NOMO-1 treated with dmso at 0.1 percent for 144 hours (cell line): ENCODE measurements around the gene ELP4.
"Not testable (repeated sequence)": the region's sequence is repeated elsewhere in the genome, so short reads cannot be mapped to it uniquely, and the experiment has no call there.

Source experiments
- DNase-seq: peaks from one replicate; lab custom pipeline; 2025; ENCODE audit not compliant: unreplicated experiment; lab: John Stamatoyannopoulos, UW

Gene ELP4

DNA sequence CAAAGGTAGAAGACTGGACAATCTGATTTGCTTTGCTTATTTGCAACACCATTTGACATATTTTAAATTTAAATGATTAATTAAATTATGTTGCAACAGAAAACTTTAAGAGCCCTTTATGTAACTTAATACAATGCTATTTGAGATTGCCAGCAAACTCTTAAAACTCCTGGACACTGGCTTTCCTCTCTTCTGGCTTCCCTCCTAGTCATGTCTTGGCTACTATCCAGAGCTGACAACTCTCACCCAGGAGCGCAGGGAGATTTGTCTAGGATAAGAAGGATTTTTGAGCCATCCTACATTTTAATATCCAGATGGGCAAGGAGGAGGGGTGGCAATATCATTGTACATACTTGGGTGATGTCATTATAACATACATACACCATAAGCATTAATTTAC is 134.3 kb downstream of the ELP4 start:
- no peak for DNase-seq

DNA sequence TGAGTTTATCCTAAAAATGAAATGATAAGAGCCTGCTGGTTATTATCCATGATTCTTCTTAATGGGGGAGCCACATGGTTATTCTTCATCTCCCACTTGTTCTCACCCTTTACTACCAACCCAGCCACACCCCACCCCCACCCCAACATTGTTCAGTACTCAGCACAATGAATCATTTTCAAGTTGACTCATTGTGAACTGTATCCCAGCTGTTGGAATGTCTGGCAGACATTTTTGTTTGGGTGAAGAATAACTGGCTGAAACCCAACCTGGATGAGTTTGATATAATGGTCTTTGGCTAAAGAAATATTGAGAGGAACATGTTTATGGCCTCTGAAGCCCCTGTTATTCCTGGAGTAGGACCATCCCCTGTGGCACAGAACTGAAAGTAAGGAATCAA is 136.2 kb downstream of the ELP4 start:
- DNase-seq: no peak

DNA sequence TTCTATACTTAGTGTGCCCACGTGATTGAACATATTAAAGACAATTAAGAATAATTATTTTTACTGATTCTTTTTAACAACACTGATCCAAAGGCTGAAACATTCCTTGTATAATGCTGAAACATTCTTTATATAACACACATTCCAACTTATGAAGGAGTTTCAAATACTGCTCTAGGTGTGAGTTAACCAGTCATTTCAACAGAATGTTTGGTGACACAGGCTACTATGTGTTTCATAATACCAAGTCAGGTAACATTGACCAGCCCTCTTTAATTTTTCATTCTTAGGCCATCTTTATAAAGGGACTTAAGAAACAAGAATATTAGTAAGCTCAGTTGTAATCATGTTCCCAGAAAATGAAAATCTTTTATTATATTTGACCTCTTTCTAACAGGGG is 136.6 kb downstream of the ELP4 start:
- DNase-seq: no peak

DNA sequence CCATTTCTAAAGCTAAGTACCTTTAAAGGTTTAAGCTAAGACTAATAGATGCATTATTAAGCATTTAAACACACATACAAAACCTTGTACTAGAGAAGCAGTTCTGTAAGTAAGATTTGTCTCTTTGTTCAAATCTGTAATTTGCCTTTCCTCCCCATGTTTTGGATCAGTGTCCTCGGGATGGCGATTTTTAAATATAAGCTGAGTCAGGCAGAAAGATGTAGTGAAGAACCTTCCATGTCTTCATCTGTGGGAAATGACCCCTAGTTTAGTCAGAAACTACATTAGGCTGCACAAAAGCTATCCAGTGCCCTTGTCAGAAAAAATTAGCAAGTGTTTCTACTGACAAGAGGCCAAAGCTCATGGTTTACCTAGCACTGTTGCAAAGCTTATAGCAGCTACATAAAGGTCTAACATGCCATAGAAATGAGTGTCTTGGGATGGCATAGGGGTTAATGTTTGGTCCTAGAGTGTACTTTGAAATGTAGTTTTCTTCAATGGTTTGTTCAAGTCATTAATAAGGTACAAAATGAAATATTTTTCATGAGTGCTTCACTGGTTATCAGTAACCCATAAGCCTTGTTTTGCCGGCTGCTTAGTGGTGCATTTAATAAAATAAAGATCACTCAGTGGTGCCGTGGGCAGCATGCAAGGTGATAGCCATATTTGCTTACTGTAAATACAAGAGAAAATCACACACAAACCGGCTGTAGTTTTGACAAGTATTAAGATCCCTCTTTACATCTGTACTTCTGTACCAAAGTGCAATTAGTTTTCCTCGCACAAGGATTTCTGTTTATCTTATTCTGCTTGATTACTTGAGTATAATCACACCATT is 139.8 kb downstream of the ELP4 start:
- DNase-seq: no peak

DNA sequence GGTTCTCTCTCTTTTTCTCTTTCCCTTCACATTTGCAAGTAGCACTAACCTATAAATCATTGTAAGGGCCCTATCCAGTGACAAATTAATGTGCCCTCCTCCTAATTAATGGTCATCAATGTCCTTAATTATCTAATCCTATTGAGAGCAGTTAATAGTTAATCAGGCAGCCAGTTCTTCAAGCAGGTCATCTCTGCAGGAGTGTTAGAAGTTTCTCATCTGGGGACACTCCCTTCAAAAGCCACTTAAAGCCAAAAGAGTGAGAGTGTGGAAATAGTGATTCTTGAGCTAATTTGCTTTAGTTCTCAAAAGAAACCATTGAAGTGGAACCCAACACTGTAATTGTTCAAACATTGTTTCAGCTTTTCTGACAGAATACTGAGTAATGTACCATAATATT is 141.6 kb downstream of the ELP4 start:
- no peak for DNase-seq

DNA sequence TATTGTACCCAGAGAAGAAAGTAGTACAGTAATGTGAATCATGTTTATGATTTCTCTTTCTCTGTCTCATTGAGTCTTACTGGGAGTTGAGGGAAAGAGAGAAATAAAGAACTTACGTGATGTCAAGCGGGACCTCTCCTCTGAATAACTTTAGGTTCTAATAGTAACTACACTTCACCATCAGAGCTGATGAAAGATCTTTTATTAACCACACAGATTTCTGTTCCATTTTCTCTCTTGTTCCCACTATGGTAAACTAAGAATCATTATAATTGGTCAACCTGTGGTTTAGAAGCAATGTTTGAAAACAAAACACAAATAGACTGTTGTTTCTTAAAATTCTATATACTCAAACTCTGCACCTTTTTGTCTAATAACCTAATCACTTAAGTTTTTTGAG is 142.3 kb downstream of the ELP4 start:
- DNase-seq: no peak

DNA sequence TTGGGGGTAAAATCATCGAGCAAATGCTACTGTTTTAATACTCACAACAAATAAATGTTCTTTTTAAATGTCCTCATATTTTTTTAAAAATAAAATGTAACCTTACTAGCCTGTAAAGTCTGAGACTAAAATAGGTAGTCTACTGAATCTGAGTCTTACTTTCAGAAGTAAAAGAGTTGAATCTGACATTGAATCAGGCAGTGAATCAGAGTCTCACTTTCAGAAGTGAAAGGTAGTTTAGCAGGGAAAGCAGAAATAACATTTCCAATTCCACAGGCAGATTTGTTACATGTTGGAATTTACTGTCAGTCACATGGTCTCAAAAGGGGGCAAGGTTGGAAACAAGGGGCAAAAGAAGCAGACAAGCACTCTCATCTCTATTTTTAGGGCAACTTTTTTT is 143.0 kb downstream of the ELP4 start:
- no peak for DNase-seq

DNA sequence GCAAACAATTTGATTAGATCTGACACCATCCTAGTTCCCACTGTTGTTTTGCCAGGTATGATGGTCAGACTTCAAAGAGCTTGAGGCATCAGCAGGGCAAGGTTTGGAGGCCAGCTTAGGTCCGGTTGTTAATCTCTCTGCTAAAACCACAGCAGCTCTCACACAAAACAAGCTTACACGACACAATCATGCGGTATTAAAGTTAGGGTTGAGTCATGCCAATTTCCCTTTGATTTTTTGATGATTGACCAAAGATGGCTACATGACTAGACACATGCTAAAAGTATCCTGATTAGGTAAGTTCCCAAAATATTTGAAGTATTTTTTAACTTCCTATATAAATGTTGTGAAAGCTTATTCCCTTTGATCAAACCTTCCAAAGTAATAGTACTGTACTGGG is 145.9 kb downstream of the ELP4 start:
- no peak for DNase-seq

DNA sequence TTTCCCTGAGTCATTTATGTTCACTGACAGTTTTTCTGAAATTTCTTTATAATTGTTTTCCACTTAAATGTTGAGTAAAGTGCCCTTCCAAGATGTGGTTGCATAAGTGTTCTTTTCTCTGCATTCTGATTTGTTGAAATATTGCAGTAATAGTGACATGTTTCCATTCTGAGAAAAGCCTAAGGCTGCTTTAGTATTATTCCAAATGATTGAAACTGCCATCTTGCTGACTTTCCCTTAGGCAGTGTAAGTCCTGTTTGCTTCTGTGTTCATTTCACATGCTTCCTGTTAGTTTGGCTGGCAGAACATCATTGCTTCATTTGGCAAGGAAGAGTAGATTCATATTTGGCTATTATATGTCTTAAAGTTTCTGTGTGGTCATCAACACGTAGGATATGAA is 146.5 kb downstream of the ELP4 start:
- DNase-seq: no peak

DNA sequence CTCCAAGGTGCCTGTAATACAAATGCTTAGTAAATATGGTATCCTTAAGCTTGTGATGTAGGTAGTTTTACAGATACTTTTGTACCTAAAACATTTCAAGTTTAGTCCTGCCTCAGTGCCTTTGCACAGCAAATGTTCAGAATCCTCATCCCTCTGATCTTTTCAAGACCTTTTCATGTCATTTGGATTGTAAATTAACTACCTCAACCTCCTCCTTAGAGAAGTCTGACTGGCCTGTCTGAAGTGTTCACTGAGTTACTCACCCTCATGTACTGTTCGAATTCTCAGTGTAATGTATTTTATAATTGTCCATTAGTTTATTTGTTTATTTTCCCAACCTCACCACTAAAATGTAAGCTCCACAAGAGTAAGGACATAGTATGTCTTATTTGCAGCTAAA is 147.5 kb downstream of the ELP4 start:
- no peak for DNase-seq

DNA sequence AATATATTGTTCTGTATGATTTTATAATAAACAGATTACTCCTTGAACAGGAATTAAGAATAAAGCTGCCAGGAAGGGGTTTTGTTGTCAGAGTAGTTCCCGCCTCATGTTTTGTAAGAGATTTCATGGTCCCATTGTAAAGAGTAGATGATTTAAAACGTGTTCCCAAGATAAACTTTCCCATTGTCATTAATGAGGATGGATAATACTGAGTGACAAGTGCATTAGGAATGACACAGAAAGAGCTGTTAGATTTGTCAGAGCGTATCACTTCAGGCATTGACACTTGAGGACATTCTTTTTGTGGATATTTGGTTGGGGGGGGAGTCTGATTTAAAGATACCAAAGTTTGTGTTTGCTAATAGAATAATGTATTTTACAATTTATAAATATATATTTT is 154.6 kb downstream of the ELP4 start:
- no peak for DNase-seq

DNA sequence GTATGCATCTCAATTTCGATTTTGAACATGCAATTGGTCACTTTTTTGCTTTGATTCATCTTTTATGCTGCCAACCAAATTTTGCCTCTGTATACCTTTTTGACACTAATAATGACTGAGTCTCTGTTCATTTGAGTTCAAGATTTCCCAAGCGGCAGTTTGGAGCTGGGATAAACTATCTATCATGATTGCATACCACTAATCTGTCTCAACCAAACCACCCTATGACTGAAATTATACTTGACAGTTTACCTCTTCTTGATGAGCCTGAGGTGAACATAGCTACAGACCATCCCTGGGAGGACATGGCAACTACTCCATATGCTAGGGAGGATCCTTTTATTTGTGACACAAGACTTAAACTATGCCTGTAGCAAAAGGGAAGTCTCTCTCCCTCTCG is 155.4 kb downstream of the ELP4 start:
- no peak for DNase-seq

DNA sequence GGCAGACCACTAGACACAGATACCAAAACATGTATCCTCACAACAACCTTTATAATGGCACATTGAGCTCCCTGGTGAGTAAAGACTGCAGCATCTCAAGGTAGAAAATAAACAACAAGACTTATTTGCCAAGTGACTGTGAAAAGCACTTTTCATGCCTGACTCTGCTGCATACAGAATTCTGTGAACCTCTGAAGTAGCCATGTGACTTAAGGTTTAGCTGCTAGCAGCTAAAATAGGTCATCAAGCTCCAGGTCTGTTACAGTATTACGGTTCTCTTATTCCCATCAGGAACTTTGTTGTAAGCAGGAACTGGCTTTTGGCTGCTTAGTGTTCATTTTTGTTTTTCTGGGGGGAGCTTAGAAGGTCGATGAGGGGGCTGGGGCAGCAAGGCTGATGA is 162.1 kb downstream of the ELP4 start:
- no peak for DNase-seq

DNA sequence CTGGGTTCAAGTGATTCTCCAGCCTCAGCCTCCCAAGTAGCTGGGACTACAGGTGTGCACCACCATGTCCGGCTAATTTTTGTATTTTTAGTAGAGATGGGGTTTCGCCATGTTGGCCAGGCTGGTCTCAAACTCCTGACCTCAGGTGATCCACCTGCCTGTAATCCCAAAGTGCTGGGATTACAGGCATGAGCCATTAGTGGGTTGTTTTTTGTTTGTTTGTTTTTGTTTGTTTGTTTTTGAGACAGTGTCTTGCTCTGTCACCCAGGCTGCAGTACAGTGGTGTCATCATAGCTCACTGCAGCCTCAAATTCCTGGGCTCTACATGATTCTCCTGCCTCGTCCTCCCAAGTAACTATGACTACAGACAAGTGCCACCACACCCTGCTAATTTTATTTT is 163.5 kb downstream of the ELP4 start:
- DNase-seq: not testable (repeated sequence)

DNA sequence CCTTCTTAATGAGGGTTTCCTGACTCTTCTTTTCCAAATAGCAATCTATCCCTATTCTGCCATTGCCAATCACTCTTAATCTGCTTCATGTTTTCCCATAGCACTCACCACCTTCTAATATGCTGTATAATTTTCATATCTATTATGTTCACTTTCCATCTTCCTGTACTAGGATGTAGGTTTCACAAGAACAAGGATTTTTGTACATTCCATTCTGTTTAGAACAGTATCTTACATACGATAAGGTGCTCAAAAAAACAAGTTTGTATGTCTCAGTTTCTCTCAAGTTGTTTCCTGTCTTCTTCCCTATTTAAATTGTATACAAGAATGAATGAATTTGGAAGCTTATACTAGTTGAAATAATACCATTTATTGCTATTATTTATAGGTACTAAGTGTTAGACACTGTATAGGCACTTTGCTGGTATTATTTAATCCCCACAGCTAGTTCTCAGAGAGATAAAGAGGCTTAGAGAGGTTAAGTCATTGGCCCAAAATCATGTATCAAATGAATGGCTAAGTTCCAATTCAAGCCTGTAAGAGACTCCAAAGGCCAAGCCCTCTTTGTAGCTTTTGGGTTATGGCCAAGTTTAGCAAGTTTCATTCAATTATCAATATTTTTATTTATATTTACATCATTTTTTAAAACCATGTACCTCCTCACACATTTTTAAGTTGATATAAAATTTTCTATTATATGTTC is 166.9 kb downstream of the ELP4 start:
- no peak for DNase-seq

DNA sequence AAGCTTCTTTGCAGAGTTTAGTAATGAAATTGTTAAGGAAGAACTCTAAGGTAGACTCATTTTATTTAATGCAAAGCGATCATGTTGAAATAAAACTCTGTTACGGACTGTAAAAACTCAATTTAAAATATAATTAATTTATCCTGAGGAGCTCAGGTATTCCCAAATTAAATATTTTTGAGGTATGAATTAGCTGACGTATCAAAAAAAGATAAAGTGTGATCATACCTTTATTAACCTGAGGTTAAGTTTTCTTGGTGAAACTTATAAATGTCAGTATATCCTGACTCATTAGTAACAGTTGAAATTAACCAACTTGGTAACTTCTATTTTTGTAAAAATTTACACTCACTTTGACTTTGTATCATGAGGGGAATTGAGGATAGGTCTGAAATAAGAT is 171.2 kb downstream of the ELP4 start:
- DNase-seq: no peak

DNA sequence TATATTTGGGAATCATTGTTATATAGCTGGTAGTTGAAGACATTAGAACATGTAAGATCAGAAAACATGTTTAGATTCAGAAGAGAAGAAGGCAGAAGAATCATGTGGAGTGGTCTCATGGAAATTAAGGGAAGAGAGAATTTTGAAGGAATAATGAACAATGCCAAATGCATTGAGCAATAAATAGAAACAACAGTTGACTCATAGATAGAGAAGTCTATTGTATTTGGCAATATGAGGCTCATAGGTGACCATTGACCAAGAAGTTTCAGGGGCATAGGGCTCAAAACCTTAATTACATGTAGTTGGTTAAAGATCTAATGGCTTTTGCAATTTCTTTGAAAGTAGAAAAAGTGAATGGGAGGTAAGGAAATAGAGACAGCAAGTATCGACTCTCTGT is 177.7 kb downstream of the ELP4 start:
- DNase-seq: no peak

DNA sequence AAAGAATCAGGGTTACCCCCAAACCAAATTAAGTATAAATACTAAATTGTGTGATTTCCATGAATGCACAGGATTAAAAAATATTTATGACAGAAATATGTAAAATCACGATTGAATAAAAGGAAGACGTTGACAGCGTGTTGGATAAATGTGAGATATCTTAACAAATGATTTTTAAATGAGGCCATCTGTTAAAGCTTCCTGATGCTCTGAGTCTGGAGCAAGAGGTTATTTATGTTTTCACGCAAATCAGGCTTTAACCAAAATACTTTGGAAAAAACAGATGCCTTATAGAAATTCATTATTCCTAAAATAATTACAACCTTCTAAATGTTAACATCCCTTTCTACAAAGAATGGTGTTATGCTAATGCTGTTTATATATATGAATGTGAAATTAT is 178.3 kb downstream of the ELP4 start:
- no peak for DNase-seq

DNA sequence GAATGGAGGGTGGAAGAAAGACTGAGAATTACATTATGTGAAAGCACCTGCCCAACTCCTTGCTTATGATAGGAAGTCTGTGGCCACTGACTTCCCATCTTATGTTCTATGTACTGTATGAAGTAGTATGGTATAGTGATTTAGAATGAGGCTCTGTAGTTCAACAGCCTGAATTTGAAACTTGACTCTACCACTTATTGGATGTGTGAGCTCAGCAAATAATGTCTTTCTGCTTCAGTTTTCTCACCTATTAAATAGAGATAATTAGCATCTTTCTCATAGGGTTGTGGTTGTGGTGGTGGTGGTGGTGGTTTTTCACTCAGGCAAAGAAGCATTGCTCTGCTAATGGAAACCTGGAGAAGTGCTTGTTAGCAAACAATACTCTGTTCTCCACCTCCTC is 180.0 kb downstream of the ELP4 start:
- DNase-seq: no peak

DNA sequence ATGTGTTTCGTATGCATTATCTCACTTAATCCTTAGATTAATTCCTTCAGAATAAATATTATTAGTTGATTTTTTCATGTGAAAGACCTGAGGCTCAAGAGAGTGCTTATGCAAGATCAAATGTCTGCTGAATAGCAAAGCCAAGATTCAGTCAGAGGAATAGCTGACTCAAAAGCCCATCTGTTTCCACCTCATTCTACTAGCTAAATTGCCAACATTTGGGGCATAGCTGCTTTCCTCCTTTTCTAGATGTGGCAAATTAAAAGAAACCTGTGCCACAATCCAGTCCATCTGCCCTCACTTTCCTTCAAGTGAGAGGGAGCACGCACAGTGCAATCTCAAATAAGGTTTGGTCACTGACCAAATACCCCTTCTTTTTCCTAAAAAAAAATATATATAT is 180.5 kb downstream of the ELP4 start:
- DNase-seq: no peak

DNA sequence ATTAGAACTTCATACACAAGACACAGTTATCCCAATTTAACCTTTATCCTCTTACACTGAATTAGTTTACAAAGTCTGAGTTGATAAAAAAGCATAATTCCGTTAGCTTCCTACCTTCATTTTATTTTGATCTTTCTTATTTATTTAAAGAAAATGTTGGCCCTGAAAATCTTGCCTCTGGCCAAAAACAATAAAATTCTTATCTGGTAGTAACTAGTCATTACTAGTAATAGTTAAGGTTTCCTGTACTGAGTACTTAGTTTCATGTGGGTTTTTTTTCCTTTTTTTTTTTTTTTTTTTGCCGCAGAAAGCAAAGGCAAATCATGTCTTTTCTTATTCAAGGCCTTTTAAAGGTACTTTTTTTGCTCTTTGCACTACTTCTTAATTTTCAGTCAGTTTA is 180.9 kb downstream of the ELP4 start:
- DNase-seq: no peak

DNA sequence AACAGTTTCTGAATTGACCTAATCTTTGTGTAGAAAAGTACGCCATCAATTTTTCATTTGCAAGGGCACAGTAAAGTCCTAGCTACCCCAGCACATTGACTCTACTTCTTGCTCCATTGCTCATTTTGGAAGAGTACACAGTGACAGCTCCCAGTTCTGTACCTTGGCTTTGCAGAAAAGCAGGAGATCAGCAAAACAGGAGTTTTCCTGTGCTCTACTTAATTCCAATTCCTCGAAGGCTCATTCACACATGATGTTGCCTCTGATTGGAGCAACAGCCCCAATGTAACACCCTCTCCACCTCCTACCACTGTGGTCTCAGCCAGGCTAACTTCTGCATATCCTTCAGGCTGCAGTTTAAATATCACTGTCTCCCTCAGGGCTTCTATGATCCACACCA is 182.9 kb downstream of the ELP4 start:
- no peak for DNase-seq

DNA sequence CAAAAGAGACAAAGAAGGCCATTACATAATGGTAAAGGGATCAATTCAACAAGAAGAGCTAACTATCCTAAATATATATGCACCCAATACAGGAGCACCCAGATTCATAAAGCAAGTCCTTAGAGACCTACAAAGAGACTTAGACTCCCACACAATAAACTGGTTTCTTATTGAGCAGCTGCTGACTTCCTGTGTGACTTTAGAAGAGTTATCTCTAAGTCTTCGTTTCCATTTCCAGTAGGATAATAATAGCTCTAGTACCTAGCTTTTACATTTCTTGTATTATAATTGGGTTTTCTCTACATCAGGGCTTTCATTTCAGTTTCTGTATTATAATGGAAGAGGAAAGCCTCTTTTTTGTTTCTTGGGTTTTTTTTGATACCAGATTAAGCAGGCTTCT is 187.5 kb downstream of the ELP4 start:
- DNase-seq: not testable (repeated sequence)
